GDM1 (cell line): Measurements from ENCODE around the gene RNGTT.

Experiments used
- DNase-seq: peaks from one replicate; lab custom pipeline; 2025; lab: John Stamatoyannopoulos, UW

The RNGTT gene

GRCh38 chr6:88651400-88651799 is 312.0 kb downstream of the RNGTT start:
- DNase-seq = no peak

DNA sequence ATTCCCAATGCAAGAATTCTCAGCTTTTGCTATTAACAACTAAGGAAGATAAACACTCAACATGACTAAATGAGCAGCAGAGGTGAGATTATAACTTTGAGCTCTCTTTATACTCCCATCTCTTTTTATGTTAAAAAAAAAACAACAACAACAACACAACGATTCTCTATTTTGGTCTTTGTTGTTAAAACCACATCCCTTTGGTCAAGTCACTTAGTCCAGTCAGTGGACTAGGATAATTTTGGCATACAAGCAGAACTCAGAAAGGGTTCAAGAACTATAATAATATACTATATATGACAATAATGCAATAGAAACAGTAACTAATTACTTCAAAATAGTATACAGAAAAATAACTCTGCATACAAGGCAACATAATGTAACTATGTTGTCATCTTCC is 312.4 kb downstream of the RNGTT start:
- DNase-seq = no peak

GRCh38 chr6:88650029-88650619 is 313.3 kb downstream of the RNGTT start:
- no peak for DNase-seq

GRCh38 chr6:88641178-88641903 is 322.1 kb downstream of the RNGTT start:
- no peak for DNase-seq

GRCh38 chr6:88637761-88638545 is 325.5 kb downstream of the RNGTT start:
- no peak for DNase-seq

DNA sequence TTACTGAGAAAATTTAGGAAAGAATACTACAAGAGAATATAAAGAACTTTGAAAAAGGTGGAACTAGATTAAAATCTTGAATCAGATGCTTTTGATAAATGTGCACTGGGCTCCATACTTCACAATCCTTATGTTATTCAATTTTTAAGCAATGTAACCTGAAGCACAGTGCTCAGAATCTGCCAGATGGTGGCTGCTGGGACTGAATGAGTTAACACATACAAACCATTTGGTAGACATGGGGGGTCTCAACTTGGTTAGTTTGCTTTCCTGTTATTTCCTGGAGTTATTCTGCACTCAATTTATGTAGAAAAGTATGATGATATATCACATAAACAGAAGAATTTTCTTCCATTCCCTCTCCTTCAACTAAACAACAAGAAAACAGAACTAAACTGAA is 326.5 kb downstream of the RNGTT start:
- DNase-seq = no peak

- DNase-seq = no peak
These were observed 329.6 kb downstream of the RNGTT start for GRCh38 chr6:88633782-88634181.

DNA sequence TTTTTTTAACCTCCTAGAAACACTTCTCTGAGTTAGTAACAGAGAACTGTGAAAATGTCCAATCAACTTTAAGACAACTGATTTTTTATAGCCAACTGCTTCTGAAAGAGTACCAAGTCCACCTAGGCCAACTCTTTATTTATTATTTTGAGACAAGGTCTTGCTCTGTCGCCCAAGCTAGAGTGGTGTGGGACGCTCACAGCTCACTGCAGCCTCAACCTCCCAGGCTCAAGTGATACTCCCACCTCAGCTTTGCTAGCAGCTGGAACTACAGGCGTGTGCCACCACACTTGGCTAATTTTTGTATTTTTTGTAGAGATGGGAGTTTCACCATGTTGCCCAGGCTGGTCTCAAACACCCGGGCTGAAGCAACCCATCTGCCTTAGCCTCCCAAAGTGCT is 331.6 kb downstream of the RNGTT start:
- no peak for DNase-seq

DNA sequence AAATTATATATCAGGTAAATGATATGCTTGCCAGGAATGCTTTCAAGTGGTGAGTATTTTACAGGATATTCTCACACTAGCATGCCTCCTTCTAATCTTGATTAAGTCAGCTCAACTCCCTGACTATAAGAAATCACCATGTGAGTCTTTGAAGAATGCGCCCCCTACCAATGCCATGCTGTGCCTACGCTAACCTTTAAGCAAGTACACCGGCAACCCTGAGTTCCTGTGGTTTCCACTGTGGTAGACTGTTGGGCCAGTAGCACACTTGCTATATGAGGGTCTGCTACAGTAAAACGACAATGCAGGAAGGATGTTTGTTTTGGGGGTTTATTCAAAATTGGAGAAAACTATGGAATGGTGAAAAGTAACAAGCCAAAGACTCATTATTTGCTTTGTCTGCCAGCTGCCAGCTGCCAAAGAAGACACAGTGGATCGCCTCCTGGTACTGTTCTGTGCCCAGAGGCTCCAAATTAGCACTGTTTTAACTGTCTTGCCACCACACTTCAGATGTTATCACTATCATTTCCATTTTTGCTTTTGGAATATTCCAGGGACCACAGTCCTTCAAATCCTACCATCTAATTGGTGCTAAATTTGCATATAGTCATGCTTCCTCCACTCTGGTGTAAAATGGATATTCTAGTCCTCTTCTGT is 333.5 kb downstream of the RNGTT start:
- DNase-seq = peak; percentile 23

DNA sequence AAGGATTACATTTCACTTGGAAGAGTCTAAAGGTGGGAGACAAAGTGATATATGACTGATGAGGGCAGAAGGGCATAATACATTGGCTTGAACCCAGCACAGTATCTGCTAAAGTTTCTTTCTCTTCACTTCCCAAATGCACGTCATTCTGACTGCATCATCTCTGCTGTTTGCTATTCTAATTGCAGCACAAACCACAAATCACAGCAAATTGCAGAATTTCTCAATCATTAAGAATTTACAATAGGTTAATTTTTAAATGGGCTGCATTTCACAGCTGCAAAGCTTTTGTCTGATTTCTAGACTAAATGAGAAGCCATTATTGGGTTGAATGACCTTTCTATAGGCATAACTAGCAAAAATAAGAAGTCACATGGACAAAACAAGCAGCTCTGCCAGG is 337.0 kb downstream of the RNGTT start:
- DNase-seq = no peak

DNA sequence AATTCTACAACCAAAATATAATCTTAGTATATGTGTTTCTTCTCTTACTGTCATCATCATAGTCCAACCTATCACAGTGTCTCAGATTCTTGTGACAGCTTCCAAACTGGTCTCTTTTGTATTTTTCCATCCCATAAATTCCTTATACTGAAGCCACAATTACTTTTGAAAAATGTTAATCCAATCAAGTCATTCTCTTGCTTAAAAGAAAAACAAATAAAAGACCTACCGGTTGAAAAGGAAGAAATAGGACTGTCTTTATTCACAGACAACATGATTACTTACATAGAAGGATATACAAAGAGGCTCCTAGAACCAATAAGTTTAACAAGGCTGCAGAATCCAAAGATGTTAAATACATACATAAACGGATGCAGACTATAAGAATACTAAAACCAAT is 339.9 kb downstream of the RNGTT start:
- DNase-seq = no peak

- DNase-seq = no peak
These were observed 343.5 kb downstream of the RNGTT start for GRCh38 chr6:88619951-88620350.

DNA sequence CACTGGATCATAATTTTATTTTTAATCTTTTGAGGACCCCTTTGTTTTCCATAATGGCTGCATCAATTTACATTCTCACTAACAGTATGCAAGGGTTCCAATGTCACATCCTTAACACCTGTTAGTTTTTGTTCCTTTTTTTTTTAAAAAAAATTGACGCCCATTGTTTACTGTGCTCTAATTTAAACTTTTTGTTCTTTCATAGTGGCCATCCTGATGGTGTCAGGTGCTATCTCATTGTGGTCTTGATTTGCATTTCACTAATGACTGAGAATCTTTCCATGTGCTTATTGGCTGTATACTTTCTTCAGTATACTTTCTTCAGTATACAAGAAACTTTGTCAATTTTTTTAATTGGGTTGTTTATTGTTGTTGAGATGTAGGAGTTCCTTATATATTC is 347.0 kb downstream of the RNGTT start:
- no peak for DNase-seq

GRCh38 chr6:88614316-88614877 is 349.0 kb downstream of the RNGTT start:
- DNase-seq = no peak

GRCh38 chr6:88612631-88613030 is 350.8 kb downstream of the RNGTT start:
- DNase-seq = no peak

- DNase-seq = no peak
These were observed 351.7 kb downstream of the RNGTT start for GRCh38 chr6:88611721-88612120.

GRCh38 chr6:88609983-88610382 is 353.4 kb downstream of the RNGTT start:
- no peak for DNase-seq

DNA sequence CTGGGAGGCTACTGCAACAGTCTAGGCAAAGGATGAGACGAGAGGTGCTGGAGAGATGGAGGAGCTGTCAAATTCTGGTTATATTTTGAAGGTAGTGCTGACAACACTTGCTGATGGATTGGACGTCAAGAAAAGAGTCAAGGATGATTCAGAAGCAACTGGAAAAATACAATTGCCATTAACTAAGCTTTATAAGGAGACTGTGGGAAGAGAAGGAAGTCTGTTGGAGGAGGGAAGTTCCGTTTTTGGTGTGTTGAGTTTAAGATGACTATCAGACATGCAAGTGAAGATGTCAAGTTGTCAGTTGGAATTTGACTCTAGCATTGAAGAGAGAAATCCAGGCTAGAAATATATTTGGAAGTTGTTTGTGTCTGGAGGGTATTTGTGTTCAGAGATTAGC is 358.1 kb downstream of the RNGTT start:
- DNase-seq = no peak

GRCh38 chr6:88599571-88599970 is 363.8 kb downstream of the RNGTT start:
- DNase-seq = no peak

- no peak for DNase-seq
These were observed 366.6 kb downstream of the RNGTT start for GRCh38 chr6:88596801-88597200.

- DNase-seq = no peak
These were observed 374.5 kb downstream of the RNGTT start for GRCh38 chr6:88588938-88589337.

DNA sequence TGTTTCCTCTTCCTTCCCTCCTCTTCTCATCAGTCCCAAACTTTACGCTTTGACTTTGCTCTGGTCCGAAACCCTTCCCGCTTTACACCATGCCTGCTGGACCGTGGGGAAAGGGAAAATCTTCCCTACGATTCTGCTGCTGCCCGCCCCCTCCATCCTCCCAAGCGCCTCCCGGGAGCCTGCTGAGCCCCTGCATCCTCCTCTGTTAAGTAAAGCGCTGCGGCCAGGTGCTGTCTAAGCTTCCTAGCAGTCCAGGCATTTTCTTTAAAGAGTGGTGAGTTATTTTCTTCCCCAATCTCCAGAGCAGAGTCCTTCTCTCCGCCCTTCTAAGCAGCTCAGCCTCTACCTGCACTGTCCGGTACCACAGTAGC is 376.3 kb downstream of the RNGTT start:
- no peak for DNase-seq
